ENCODE results near the gene GLRA1. TPM values are rescaled to one million over a fixed set of nuclear protein-coding genes. Genes with fewer than 3 reads are reported as not detected.
"Not testable (repeated sequence)": the region's sequence is repeated elsewhere in the genome, so short reads cannot be mapped to it uniquely, and the experiment has no call there.

The GLRA1 gene
- total RNA-seq, 2 experiments from 2014 or later, result not detected

- Mint-ChIP-seq H3K36me3 (no peaks in the 10 kb centered on the region), H3K4me3 (no peak overlapping the region), H3K9me3 (no peaks in the 10 kb centered on the region), H3K27ac (no peak overlapping the region), H3K27me3 (no peaks in the 10 kb centered on the region), H3K4me1 (peaks cover 2% of the 10 kb centered on the region)
- POLR2A ChIA-PET, result no interaction called here
- ATAC-seq (ENCODE audit: low read depth), result no peak
- DNase-seq, result no peak
Observed at GRCh38 chr5:151863566-151863965, 61.1 kb downstream of the GLRA1 start.

DNA sequence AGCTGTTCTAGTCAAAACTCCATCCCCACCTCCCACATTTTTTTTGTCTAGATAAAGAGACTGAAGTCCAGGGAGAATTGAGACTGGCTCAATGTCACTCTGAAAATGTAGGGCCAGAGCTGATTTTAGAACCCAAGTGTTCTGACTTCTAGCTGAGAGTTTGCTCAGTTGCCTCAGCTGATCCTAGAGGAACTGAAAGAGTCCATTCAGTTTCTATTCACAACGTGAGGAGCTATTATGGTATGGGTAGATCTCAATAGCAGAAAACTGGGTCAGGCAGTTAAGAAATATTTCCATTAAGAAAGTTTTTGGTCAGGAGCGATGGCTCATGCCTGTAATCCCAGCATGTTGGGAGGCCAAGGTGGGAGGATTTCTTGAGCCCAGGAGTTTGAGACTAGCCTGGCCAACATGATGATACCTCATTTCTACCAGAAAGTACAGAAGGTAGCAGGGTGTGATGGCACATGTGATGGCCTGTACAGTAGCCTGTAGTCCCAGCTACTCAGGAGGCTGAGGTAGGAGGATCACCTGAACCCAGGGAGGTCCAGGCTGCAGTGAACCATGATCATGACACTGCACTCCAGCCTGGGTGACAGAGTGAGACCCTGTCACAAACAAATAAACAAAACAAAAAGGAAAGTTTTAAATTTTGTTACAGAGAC is 61.7 kb downstream of the GLRA1 start:
- Mint-ChIP-seq H3K9me3 (no peaks in the 10 kb centered on the region), H3K4me1 (no peaks in the 10 kb centered on the region), H3K4me3 (no peak overlapping the region), H3K36me3 (no peaks in the 10 kb centered on the region), H3K27ac (no peak overlapping the region), H3K27me3 (no peaks in the 10 kb centered on the region)
- ATAC-seq (ENCODE audit: low read depth) (no peak), DNase-seq (no peak)
- POLR2A ChIA-PET, result no interaction called here

- H3K4me1 Mint-ChIP-seq; H3K27ac Mint-ChIP-seq; POLR2A ChIA-PET; DNase-seq; H3K36me3 Mint-ChIP-seq; H3K27me3 Mint-ChIP-seq; H3K4me3 Mint-ChIP-seq; H3K9me3 Mint-ChIP-seq; ATAC-seq (ENCODE audit: low read depth): not testable (repeated sequence)
Observed at GRCh38 chr5:151860867-151861266, 63.8 kb downstream of the GLRA1 start.

- no peaks in the 10 kb centered on the region for H3K4me1 Mint-ChIP-seq
- DNase-seq (no peak), ATAC-seq (ENCODE audit: low read depth) (no peak)
- no peak overlapping the region for H3K27ac Mint-ChIP-seq
- H3K27me3 Mint-ChIP-seq, result peaks cover 3% of the 10 kb centered on the region
- no peak overlapping the region for H3K4me3 Mint-ChIP-seq
- H3K9me3 Mint-ChIP-seq, result no peaks in the 10 kb centered on the region
- POLR2A ChIA-PET, result no interaction called here
- H3K36me3 Mint-ChIP-seq, result no peaks in the 10 kb centered on the region
Observed at GRCh38 chr5:151856861-151857260, 67.8 kb downstream of the GLRA1 start.

- Mint-ChIP-seq H3K27me3 (peaks cover 3% of the 10 kb centered on the region), H3K9me3 (no peaks in the 10 kb centered on the region), H3K4me1 (no peaks in the 10 kb centered on the region), H3K4me3 (no peak overlapping the region), H3K36me3 (no peaks in the 10 kb centered on the region), H3K27ac (no peak overlapping the region)
- ATAC-seq (ENCODE audit: low read depth) (no peak), DNase-seq (no peak)
- POLR2A ChIA-PET, result no interaction called here
Observed at GRCh38 chr5:151855701-151856100, 69.0 kb downstream of the GLRA1 start.

GRCh38 chr5:151847871-151848270 is 76.8 kb downstream of the GLRA1 start:
- ATAC-seq (ENCODE audit: low read depth), result no peak
- POLR2A ChIA-PET, result no interaction called here

DNA sequence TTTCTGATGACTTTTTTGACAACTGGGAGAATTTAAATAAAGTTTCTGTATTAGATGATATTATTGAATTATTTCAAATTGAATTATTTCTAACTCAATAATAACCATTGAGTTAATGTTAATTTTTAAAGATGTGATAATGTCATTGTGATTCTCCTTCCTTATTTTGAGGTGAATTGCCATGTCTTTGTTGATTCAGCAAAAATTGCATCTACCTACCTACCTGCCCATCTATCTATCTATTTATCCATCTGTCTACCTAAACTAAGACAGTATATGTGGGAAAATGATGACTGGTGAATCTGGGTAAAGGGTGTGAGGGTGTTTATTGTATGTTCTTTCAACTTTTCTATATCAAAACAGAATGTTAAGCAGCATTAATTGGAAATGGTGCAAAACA is 77.9 kb downstream of the GLRA1 start:
- H3K36me3 Mint-ChIP-seq, result no peaks in the 10 kb centered on the region
- H3K27me3 Mint-ChIP-seq, result peaks cover 2% of the 10 kb centered on the region
- no peak overlapping the region for H3K4me3 Mint-ChIP-seq
- H3K9me3 Mint-ChIP-seq, result no peaks in the 10 kb centered on the region
- ATAC-seq (ENCODE audit: low read depth) (no peak), DNase-seq (no peak)
- no peak overlapping the region for H3K27ac Mint-ChIP-seq
- POLR2A ChIA-PET, result interaction anchor here (0.7 kb wide), 1 partner anchor 1503 kb away, joined by 3 read pairs; no protein-coding TSS in a partner anchor
- no peaks in the 10 kb centered on the region for H3K4me1 Mint-ChIP-seq

More at GRCh38 chr5:151847871-151848270, 76.8 kb downstream of the GLRA1 start:
- Mint-ChIP-seq H3K4me3 (no peak overlapping the region), H3K27ac (no peak overlapping the region), H3K36me3 (no peaks in the 10 kb centered on the region), H3K4me1 (no peaks in the 10 kb centered on the region), H3K27me3 (no peaks in the 10 kb centered on the region), H3K9me3 (no peaks in the 10 kb centered on the region)
- DNase-seq, result no peak

DNA sequence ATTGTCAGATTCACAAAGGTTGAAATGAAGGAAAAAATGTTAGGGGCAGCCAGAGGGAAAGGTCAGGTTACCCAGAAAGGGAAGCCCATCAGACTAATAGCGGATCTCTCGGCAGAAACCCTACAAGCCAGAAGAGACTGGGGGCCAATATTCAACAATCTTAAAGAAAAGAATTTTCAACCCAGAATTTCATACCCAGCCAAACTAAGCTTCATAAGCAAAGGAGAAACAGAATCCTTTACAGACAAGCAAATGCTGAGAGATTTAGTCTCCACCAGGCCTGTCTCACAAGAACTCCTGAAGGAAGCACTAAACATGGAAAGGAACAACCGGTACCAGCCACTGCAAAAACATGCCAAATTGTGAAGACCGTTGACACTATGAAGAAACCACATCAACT is 91.8 kb downstream of the GLRA1 start:
- POLR2A ChIA-PET; ATAC-seq (ENCODE audit: low read depth); DNase-seq; H3K4me3 Mint-ChIP-seq; H3K27ac Mint-ChIP-seq; H3K27me3 Mint-ChIP-seq; H3K36me3 Mint-ChIP-seq; H3K4me1 Mint-ChIP-seq: not testable (repeated sequence)
- H3K9me3 Mint-ChIP-seq, result peaks cover 24% of the 10 kb centered on the region

GRCh38 chr5:151829370-151829769 is 95.3 kb downstream of the GLRA1 start:
- Mint-ChIP-seq H3K9me3 (peaks cover 16% of the 10 kb centered on the region), H3K27me3 (no peaks in the 10 kb centered on the region), H3K36me3 (peaks cover 1% of the 10 kb centered on the region), H3K27ac (no peak overlapping the region), H3K4me1 (no peaks in the 10 kb centered on the region), H3K4me3 (no peak overlapping the region)
- ATAC-seq (ENCODE audit: low read depth) (no peak), DNase-seq (no peak)
- POLR2A ChIA-PET, result no interaction called here

GRCh38 chr5:151825445-151825844 is 99.2 kb downstream of the GLRA1 start:
- Mint-ChIP-seq H3K27me3 (no peaks in the 10 kb centered on the region), H3K4me3 (no peak overlapping the region), H3K27ac (no peak overlapping the region), H3K36me3 (no peaks in the 10 kb centered on the region), H3K9me3 (no peaks in the 10 kb centered on the region), H3K4me1 (no peaks in the 10 kb centered on the region)
- POLR2A ChIA-PET, result no interaction called here
- DNase-seq (no peak), ATAC-seq (ENCODE audit: low read depth) (no peak)

- Mint-ChIP-seq H3K36me3 (peaks cover 2% of the 10 kb centered on the region), H3K9me3 (no peaks in the 10 kb centered on the region), H3K4me3 (no peak overlapping the region), H3K27me3 (no peaks in the 10 kb centered on the region), H3K27ac (no peak overlapping the region), H3K4me1 (no peaks in the 10 kb centered on the region)
- no peak for ATAC-seq (ENCODE audit: low read depth)
- POLR2A ChIA-PET, result no interaction called here
- no peak for DNase-seq
Observed at GRCh38 chr5:151822141-151822540, 102.5 kb downstream of the GLRA1 start.

- Mint-ChIP-seq H3K36me3 (peaks cover 5% of the 10 kb centered on the region), H3K9me3 (no peaks in the 10 kb centered on the region), H3K27ac (no peak overlapping the region), H3K27me3 (no peaks in the 10 kb centered on the region), H3K4me1 (no peaks in the 10 kb centered on the region), H3K4me3 (no peak overlapping the region)
- DNase-seq (no peak), ATAC-seq (ENCODE audit: low read depth) (no peak)
- POLR2A ChIA-PET, result no interaction called here
Observed at GRCh38 chr5:151820903-151821302, 103.7 kb downstream of the GLRA1 start.

DNA sequence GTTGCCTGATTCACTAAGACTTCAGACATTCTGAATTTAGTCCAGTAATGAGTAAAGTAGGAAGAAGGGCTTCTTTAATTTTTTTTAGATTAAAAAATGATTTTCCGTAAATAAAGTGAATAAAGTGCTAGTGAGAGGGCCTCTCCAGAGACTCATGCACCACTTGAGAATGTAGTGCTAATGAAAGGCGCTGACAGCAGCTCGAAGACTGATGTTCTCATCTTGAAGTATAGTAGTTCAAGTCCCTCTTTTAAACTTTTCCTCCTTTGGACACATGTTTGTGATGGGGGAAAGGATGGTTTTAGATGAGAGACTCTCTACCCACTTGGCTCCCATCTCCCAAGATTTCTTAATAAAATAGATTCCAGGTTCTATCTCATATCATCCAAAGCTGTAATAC is 104.4 kb downstream of the GLRA1 start:
- no peaks in the 10 kb centered on the region for H3K4me1 Mint-ChIP-seq
- ATAC-seq (ENCODE audit: low read depth) (no peak), DNase-seq (no peak)
- H3K27ac Mint-ChIP-seq, result no peak overlapping the region
- H3K36me3 Mint-ChIP-seq, result peaks cover 5% of the 10 kb centered on the region
- no peaks in the 10 kb centered on the region for H3K27me3 Mint-ChIP-seq
- POLR2A ChIA-PET, result no interaction called here
- no peak overlapping the region for H3K4me3 Mint-ChIP-seq
- no peaks in the 10 kb centered on the region for H3K9me3 Mint-ChIP-seq

- Mint-ChIP-seq H3K4me1 (no peaks in the 10 kb centered on the region), H3K4me3 (no peak overlapping the region), H3K36me3 (peaks cover 5% of the 10 kb centered on the region), H3K9me3 (no peaks in the 10 kb centered on the region), H3K27ac (no peak overlapping the region), H3K27me3 (no peaks in the 10 kb centered on the region)
- POLR2A ChIA-PET, result no interaction called here
- ATAC-seq (ENCODE audit: low read depth) (no peak), DNase-seq (no peak)
Observed at GRCh38 chr5:151819830-151820229, 104.8 kb downstream of the GLRA1 start.

DNA sequence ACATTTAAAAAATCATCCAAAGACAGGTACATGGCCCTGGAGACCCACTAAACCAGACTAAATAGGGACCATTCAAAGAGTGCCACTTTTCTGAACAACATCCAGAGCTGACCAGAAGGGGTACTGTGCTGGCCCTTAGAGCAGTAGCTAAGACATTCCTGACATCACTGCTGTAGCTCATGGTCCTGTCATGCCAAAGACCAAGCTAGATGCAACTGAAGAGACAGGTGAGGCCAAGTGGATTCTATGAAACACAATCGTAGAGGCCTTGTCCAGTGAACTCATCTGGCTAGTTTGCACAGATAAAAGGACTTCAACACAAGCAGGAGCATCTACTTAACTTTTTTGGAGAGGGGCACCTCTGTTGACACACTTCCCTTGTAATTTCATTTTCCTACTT is 109.6 kb downstream of the GLRA1 start:
- Mint-ChIP-seq H3K4me1 (no peaks in the 10 kb centered on the region), H3K36me3 (peaks cover 37% of the 10 kb centered on the region), H3K27me3 (no peaks in the 10 kb centered on the region), H3K4me3 (no peak overlapping the region), H3K9me3 (no peaks in the 10 kb centered on the region), H3K27ac (no peak overlapping the region)
- POLR2A ChIA-PET, result no interaction called here
- DNase-seq (no peak), ATAC-seq (ENCODE audit: low read depth) (no peak)

Measured in activated naive CD8-positive, alpha-beta T cell treated with anti-CD3 and anti-CD28 coated beads, Interleukin-2, amount 10 ng/mL, durations not matched to agents 7 days and 5 days (primary cell).